ENCODE measurements around the gene ZNF8. TPM values are rescaled to one million over a fixed set of nuclear protein-coding genes. Genes with fewer than 3 reads are reported as not detected.
"Not testable (repeated sequence)": the region's sequence is repeated elsewhere in the genome, so short reads cannot be mapped to it uniquely, and the experiment has no call there.

Gene ZNF8
- 1 to 10 TPM; 5.1 to 5.4 TPM for total RNA-seq

GRCh38 chr19:58278541-58279041 lies at the start of gene ZNF8:
TSS of gene ZNF8 (plus strand) at chr19:58278955. CDS start at chr19:58279082, 127 bp downstream.
- Mint-ChIP-seq H3K9me3 (peaks cover 20% of the 10 kb centered on the region), H3K36me3 (ENCODE audit: low read depth) (peaks cover 53% of the 10 kb centered on the region), H3K27ac (peak within 1 kb of the TSS; percentile 95), H3K4me3 (peak within 1 kb of the TSS; percentile 91), H3K27me3 (no peaks in the 10 kb centered on the region), H3K4me1 (peaks cover 36% of the 10 kb centered on the region)
- POLR2A ChIA-PET = no interaction called here
- CTCF ChIA-PET = interaction anchor here (0.8 to 1.2 kb wide), 3 partner anchors 9 to 25 kb away, joined by 3 to 4 read pairs (median 3); no protein-coding TSS in a partner anchor
- peak; percentile 97 for DNase-seq

GRCh38 chr19:58229255-58229639 lies 49.5 kb upstream of the ZNF8 start:
- peaks cover 57% of the 10 kb centered on the region for H3K36me3 Mint-ChIP-seq (ENCODE audit: low read depth)
- peak; percentile 7 for DNase-seq
- H3K9me3 Mint-ChIP-seq = peaks cover 42% of the 10 kb centered on the region
- H3K4me1 Mint-ChIP-seq = peaks cover 35% of the 10 kb centered on the region
- ChIA-PET POLR2A (no interaction called here), CTCF (no interaction called here)
- H3K27me3 Mint-ChIP-seq = no peaks in the 10 kb centered on the region
- peak overlapping the region; percentile 85 for H3K4me3 Mint-ChIP-seq
- H3K27ac Mint-ChIP-seq = peak overlapping the region; percentile 67

GRCh38 chr19:58237324-58237723 lies 41.4 kb upstream of the ZNF8 start:
- DNase-seq = no peak
- ChIA-PET POLR2A (no interaction called here), CTCF (interaction anchor here (0.6 to 0.9 kb wide), 2 partner anchors 18 to 598 kb away, joined by 3 read pairs; no protein-coding TSS in a partner anchor)
- Mint-ChIP-seq H3K4me1 (no peaks in the 10 kb centered on the region), H3K36me3 (ENCODE audit: low read depth) (peaks cover 96% of the 10 kb centered on the region), H3K27me3 (no peaks in the 10 kb centered on the region), H3K27ac (no peak overlapping the region), H3K9me3 (peaks cover 46% of the 10 kb centered on the region), H3K4me3 (no peak overlapping the region)

- Mint-ChIP-seq H3K9me3 (peaks cover 48% of the 10 kb centered on the region), H3K4me1 (no peaks in the 10 kb centered on the region), H3K27me3 (no peaks in the 10 kb centered on the region), H3K4me3 (no peak overlapping the region), H3K27ac (no peak overlapping the region), H3K36me3 (ENCODE audit: low read depth) (peaks cover 98% of the 10 kb centered on the region)
- no peak for DNase-seq
- ChIA-PET CTCF (no interaction called here), POLR2A (no interaction called here)
Measured at GRCh38 chr19:58243351-58243750, 35.4 kb upstream of the ZNF8 start.

GRCh38 chr19:58248886-58249285 lies 29.9 kb upstream of the ZNF8 start:
- Mint-ChIP-seq H3K4me1 (no peaks in the 10 kb centered on the region), H3K4me3 (no peak overlapping the region), H3K27ac (no peak overlapping the region), H3K9me3 (peaks cover 54% of the 10 kb centered on the region), H3K27me3 (no peaks in the 10 kb centered on the region), H3K36me3 (ENCODE audit: low read depth) (peaks cover 99% of the 10 kb centered on the region)
- ChIA-PET POLR2A (no interaction called here), CTCF (no interaction called here)
- DNase-seq = no peak

- POLR2A ChIA-PET = no interaction called here
- H3K9me3 Mint-ChIP-seq = peaks cover 59% of the 10 kb centered on the region
- no peak overlapping the region for H3K27ac Mint-ChIP-seq
- CTCF ChIA-PET = no interaction called here
- no peaks in the 10 kb centered on the region for H3K4me1 Mint-ChIP-seq
- no peaks in the 10 kb centered on the region for H3K27me3 Mint-ChIP-seq
- no peak for DNase-seq
- peaks cover 99% of the 10 kb centered on the region for H3K36me3 Mint-ChIP-seq (ENCODE audit: low read depth)
- H3K4me3 Mint-ChIP-seq = no peak overlapping the region
Measured at GRCh38 chr19:58252102-58252685, 26.6 kb upstream of the ZNF8 start.

- CTCF ChIA-PET = not testable (repeated sequence)
Measured at GRCh38 chr19:58258259-58258658, 20.5 kb upstream of the ZNF8 start.

GRCh38 chr19:58261600-58261967 lies 17.2 kb upstream of the ZNF8 start:
- Mint-ChIP-seq H3K4me1 (no peaks in the 10 kb centered on the region), H3K36me3 (ENCODE audit: low read depth) (peaks cover 79% of the 10 kb centered on the region), H3K4me3 (no peak overlapping the region), H3K27me3 (no peaks in the 10 kb centered on the region), H3K9me3 (peaks cover 62% of the 10 kb centered on the region), H3K27ac (no peak overlapping the region)
- CTCF ChIA-PET = interaction anchor here (1.4 kb wide), 1 partner anchor 11 kb away, joined by 3 read pairs; no protein-coding TSS in a partner anchor
- POLR2A ChIA-PET = no interaction called here
- no peak for DNase-seq

More at GRCh38 chr19:58258259-58258658, 20.5 kb upstream of the ZNF8 start:
- H3K4me1 Mint-ChIP-seq, DNase-seq, H3K4me3 Mint-ChIP-seq, H3K27ac Mint-ChIP-seq, POLR2A ChIA-PET, H3K27me3 Mint-ChIP-seq: not testable (repeated sequence)
- peaks cover 98% of the 10 kb centered on the region for H3K36me3 Mint-ChIP-seq (ENCODE audit: low read depth)
- peaks cover 77% of the 10 kb centered on the region for H3K9me3 Mint-ChIP-seq

GRCh38 chr19:58261968-58262921 lies 16.5 kb upstream of the ZNF8 start:
- DNase-seq = no peak
- Mint-ChIP-seq H3K36me3 (ENCODE audit: low read depth) (peaks cover 76% of the 10 kb centered on the region), H3K4me1 (no peaks in the 10 kb centered on the region), H3K9me3 (peaks cover 59% of the 10 kb centered on the region), H3K27me3 (no peaks in the 10 kb centered on the region), H3K27ac (no peak overlapping the region), H3K4me3 (no peak overlapping the region)
- POLR2A ChIA-PET = no interaction called here
- CTCF ChIA-PET = no interaction called here

- H3K4me1 Mint-ChIP-seq = no peaks in the 10 kb centered on the region
- H3K4me3 Mint-ChIP-seq = no peak overlapping the region
- ChIA-PET POLR2A (no interaction called here), CTCF (no interaction called here)
- no peak for DNase-seq
- peaks cover 69% of the 10 kb centered on the region for H3K36me3 Mint-ChIP-seq (ENCODE audit: low read depth)
- no peaks in the 10 kb centered on the region for H3K27me3 Mint-ChIP-seq
- H3K9me3 Mint-ChIP-seq = peaks cover 53% of the 10 kb centered on the region
- H3K27ac Mint-ChIP-seq = no peak overlapping the region
Measured at GRCh38 chr19:58262922-58263296, 15.8 kb upstream of the ZNF8 start.

GRCh38 chr19:58265100-58265499 lies 13.7 kb upstream of the ZNF8 start:
- H3K4me3 Mint-ChIP-seq = no peak overlapping the region
- no peak for DNase-seq
- ChIA-PET CTCF (no interaction called here), POLR2A (no interaction called here)
- no peak overlapping the region for H3K27ac Mint-ChIP-seq
- no peaks in the 10 kb centered on the region for H3K4me1 Mint-ChIP-seq
- no peaks in the 10 kb centered on the region for H3K27me3 Mint-ChIP-seq
- peaks cover 43% of the 10 kb centered on the region for H3K9me3 Mint-ChIP-seq
- peaks cover 59% of the 10 kb centered on the region for H3K36me3 Mint-ChIP-seq (ENCODE audit: low read depth)

- Mint-ChIP-seq H3K9me3 (peaks cover 31% of the 10 kb centered on the region), H3K4me1 (no peaks in the 10 kb centered on the region), H3K4me3 (no peak overlapping the region), H3K27ac (no peak overlapping the region), H3K36me3 (ENCODE audit: low read depth) (peaks cover 50% of the 10 kb centered on the region), H3K27me3 (no peaks in the 10 kb centered on the region)
- ChIA-PET POLR2A (no interaction called here), CTCF (no interaction called here)
- no peak for DNase-seq
Measured at GRCh38 chr19:58268344-58268743, 10.4 kb upstream of the ZNF8 start.

GRCh38 chr19:58274771-58275201 lies 4.0 kb upstream of the ZNF8 start:
- no peak overlapping the region for H3K27ac Mint-ChIP-seq
- POLR2A ChIA-PET = no interaction called here
- peaks cover 35% of the 10 kb centered on the region for H3K9me3 Mint-ChIP-seq
- CTCF ChIA-PET = interaction anchor here (1.0 to 2.0 kb wide), 2 partner anchors 11 to 20 kb away, joined by 3 to 4 read pairs; no protein-coding TSS in a partner anchor
- no peaks in the 10 kb centered on the region for H3K27me3 Mint-ChIP-seq
- no peak for DNase-seq
- H3K4me1 Mint-ChIP-seq = peaks cover 17% of the 10 kb centered on the region
- peaks cover 54% of the 10 kb centered on the region for H3K36me3 Mint-ChIP-seq (ENCODE audit: low read depth)
- H3K4me3 Mint-ChIP-seq = no peak overlapping the region

All from activated CD4-positive, alpha-beta T cell treated with anti-CD3 and anti-CD28 coated beads, Interleukin-2, amount 10 ng/mL, durations not matched to agents 7 days and 5 days (primary cell).